ENCODE results near the gene MTCL3.

GRCh38 chr6:127481628-127482027, 37.5 kb downstream of the MTCL3 start:
- TF ChIP-seq CTCF (conservative IDR thresholded peaks at IDR 0.05; ENCODE audit: low read depth, low read length) (no peak), EZH2 (IDR thresholded peaks at IDR 0.05; ENCODE audit: borderline replicate concordance, low read depth, low read length, poor library complexity, severe bottlenecking) (no peak)
